ENCODE measurements around the gene NOCT.
A peak's percentile ranks its signal among the peaks of the same experiment; 100 is the strongest.
"Not testable (repeated sequence)": the region's sequence is repeated elsewhere in the genome, so short reads cannot be mapped to it uniquely, and the experiment has no call there.

Gene NOCT

GRCh38 chr4:139036885-139037284, 21.3 kb downstream of the NOCT start:
- Histone ChIP-seq H3K27ac (no peak overlapping the region), H3K4me3 (no peak overlapping the region)

DNA sequence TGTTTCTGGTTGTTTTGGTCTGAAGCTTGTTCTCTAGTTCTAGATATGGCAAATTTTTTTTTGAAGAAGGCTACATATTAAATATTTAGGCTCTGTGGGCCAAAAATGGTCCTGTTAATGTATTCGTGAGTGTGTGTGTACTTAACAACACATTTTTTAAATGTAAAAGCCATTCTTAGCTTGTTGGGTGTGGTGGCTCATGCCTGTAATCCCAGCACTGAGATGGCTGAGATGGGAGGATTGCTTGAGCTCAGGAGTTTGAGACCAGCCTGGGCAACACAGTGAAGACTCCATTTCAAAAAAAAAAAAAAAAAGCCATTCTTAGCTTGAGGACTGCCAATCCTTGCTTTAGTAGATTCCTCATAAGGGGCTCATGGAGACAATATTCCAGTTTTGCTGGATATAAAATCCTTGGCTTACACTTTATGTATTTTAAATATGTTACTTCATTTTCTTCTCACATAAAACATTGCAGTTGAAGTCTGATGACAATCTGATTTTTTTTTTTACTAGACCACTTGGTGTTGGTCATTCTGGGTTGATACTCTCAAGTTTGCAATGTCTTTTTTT, 23.4 kb downstream of the NOCT start:
- Histone ChIP-seq H3K27ac (no peak overlapping the region), H3K4me3 (no peak overlapping the region)

DNA sequence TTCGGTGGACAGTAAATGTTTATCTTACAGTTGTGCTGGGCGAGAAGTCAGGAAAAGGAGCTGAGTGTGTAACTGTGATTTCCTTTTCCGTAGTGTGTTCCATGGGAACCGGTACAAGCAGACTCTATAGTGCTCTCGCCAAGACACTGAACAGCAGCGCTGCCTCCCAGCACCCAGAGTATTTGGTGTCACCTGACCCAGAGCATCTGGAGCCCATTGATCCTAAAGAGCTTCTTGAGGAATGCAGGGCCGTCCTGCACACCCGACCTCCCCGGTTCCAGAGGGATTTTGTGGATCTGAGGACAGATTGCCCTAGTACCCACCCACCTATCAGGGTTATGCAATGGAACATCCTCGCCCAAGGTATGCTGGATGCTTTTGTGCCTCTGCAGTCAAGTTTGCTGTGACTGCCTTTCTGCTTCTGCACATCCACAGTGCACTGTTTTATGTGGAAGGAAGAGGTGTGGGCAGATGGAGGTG, 27.4 kb downstream of the NOCT start:
- peak overlapping the region in 4 of 21 experiments; percentile 3 to 40 (median 18) for H3K27ac ChIP-seq
- H3K4me3 ChIP-seq = no peak overlapping the region

- Histone ChIP-seq H3K4me3 (no peak overlapping the region), H3K27ac (no peak overlapping the region)
Observed at GRCh38 chr4:139044291-139044690, 28.7 kb downstream of the NOCT start.

DNA sequence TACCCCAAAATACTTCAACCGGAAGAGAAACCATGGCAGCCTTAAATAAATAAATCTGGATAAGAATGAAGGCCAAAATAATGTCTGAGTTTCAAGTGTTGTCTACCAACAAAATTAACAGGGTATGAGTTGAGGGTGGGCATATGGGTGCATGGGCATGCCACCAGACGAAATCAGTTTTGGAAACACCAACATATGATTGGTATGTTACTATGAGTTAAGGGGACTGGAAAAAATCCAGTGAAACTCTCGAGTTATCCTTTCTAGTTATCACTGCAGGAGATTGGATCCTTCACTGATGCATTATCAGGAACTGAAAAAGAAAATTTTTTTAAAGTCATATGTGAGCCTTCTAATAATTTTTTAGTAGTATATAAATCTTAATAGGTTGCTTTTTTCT, 32.4 kb downstream of the NOCT start:
- H3K4me3 ChIP-seq = no peak overlapping the region
- no peak overlapping the region for H3K27ac ChIP-seq

DNA sequence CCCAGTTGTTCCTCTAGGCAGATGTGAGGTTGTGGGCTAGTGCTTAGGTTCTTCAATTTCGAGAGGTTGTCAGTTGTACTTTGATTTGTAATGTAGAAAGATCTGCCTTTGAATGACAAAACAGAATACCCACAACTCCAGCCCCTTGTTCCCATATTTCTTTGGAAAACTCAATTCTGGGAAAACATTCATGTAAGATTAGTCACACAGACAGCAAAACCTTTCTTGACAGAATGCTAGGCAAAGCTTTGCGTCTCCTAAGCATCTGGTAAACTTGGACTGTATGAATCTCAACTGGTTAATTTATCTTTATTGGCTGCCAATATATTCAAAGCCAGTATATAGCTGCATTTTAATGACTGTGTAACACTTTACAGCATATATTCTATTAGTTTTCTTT, 34.9 kb downstream of the NOCT start:
- no peak overlapping the region for H3K4me3 ChIP-seq
- H3K27ac ChIP-seq = peak overlapping the region in 1 of 21 experiments; percentile 21

GRCh38 chr4:139053909-139054308, 38.3 kb downstream of the NOCT start:
- no peak overlapping the region for H3K27ac ChIP-seq
- no peak overlapping the region for H3K4me3 ChIP-seq

- H3K27ac ChIP-seq = peak overlapping the region in 2 of 21 experiments; percentile 32 to 34
Observed at GRCh38 chr4:139054791-139055505, 39.4 kb downstream of the NOCT start.

DNA sequence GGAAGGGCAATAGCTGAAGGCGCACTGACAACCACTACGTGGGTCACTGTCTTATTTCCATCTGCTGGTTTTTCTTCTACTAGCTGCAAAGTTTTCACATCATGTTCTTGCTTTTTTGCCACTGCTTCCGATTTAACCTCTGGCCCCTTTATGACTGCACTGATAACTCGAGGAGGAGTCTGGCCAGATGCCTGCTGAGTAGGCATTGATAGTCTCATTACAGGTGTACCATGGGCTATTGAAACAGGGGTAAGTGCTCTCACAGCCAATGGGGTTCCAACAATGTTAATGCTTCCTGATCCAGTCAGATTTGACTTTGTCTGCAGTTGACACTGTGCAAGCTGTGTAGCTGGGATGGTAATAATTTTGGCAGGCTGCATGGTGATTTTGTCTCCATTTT, 43.4 kb downstream of the NOCT start:
- not testable (repeated sequence) for H3K4me3 ChIP-seq, H3K27ac ChIP-seq

More at GRCh38 chr4:139054791-139055505, 39.4 kb downstream of the NOCT start:
- no peak overlapping the region for H3K4me3 ChIP-seq

GRCh38 chr4:139060591-139060990, 45.0 kb downstream of the NOCT start:
- no peak overlapping the region for H3K27ac ChIP-seq
- H3K4me3 ChIP-seq = no peak overlapping the region

DNA sequence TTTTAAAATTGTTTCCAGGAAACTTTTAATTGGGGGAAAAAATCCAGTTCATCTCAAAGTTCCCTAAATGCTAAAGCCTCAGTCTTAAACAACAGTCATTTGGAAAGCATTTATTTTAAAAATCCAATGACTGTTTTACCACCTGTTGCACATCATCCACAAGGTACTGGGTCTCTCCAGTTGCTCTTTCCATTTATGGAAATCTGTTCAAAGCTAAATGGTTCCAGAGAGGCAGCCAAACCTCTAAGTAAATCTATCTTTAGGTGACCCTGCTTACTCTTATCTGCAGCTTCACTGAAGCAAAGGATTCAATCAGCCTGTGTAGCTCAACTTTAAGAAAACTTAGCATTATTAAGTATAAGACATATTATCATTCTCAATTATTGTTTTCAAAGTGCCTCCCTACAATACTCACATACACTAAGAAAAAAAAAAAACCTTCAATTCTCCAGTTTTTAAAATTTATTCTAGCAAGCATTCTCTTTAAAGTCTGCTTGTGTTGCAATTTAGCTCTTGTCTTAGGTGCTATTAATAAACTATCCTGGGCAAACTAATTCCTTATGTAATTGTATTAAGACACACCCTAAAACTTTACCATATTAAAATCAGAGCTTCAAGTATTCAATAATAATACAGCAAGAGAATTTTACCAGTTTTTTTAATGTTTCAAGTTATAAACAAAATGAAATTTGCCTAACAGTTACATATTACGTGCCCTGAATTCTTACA, 60.6 kb downstream of the NOCT start:
- H3K4me3 ChIP-seq = no peak overlapping the region
- H3K27ac ChIP-seq = peak overlapping the region in 1 of 21 experiments; percentile 17

DNA sequence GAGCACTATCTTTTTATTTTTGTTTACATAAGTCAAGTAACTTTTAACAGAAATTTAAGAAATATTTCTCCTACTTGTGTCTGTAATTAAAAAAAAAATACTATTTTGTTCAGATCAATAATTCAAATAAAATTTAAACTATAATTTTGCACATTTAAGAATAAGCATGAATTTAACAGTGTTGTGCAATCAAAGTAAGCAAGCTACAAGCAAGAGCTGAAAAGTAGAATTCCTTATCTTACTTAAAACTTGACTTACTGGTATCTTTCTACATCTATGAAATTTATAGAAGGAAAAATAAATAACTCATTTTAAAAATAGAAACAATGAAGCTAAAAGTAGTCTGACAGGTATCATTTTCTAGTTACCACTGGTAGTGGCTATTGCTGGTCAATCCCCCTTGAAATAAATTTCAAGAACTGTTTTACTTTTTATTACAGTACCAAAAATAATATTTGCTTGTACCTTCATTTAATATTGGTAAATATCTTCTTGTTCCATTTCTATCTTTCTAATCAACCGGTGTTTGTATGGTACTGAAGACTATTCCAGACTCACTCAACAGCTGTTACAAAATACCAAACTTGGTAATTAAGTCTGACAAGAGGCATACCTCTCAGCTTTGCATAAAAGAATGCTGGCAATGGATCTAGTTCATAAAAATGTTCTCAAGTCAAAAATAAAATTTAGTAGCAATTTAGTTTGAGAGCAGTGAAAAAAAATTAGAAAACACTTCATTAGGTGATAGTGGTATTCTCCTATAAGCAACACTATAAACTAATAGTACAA, 62.2 kb downstream of the NOCT start:
- H3K27ac ChIP-seq = no peak overlapping the region

DNA sequence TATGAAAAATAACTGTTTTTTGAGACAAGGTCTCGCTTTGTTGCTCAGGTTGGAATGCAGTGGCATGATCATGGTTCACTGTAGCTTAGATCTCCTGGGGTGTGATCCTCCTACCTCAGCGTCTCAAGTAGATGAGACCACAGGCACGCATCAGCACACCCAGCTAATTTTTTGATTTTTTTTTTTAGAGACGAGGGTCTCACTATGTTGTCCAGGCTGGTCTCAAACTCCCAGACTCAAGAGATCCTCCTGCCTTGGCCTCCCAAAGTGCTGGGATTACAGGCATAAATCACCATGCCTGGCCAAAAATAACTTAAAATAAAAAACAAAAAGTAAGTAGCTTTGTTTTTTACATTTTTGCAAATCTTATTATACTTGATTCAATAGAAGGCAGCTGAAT, 63.3 kb downstream of the NOCT start:
- Histone ChIP-seq H3K27ac (peak overlapping the region in 2 of 21 experiments; percentile 18 to 37), H3K4me3 (no peak overlapping the region)

More for the DNA sequence above, 62.2 kb downstream of the NOCT start:
- H3K4me3 ChIP-seq = no peak overlapping the region

- peak overlapping the region; percentile 51 to 93 (median 84) for H3K4me3 ChIP-seq
- peak overlapping the region; percentile 66 to 97 (median 91) for H3K27ac ChIP-seq
Observed at GRCh38 chr4:139082750-139083606, 67.4 kb downstream of the NOCT start.

DNA sequence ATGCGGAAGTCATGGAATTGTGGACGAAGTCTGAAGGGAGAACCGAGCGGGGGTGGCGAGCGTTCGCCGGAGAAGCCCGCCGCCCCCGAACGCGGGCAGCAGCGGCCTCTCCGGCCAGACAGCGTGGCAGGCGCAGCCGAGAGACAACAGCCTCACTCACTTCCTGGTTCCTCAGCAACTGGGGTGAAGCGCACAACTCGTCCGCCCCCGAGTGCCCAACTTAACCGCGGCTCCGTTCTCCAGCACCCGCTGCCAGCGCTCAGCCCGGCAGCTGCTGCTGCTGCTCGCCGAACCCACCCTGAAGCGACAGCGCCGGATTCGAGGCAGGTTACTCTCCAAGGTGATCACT, 68.0 kb downstream of the NOCT start:
- H3K4me3 ChIP-seq = peak overlapping the region; percentile 51 to 93 (median 84)
- peak overlapping the region; percentile 66 to 97 (median 91) for H3K27ac ChIP-seq

GRCh38 chr4:139083956-139084803, 68.6 kb downstream of the NOCT start:
- peak overlapping the region; percentile 66 to 97 (median 91) for H3K27ac ChIP-seq

DNA sequence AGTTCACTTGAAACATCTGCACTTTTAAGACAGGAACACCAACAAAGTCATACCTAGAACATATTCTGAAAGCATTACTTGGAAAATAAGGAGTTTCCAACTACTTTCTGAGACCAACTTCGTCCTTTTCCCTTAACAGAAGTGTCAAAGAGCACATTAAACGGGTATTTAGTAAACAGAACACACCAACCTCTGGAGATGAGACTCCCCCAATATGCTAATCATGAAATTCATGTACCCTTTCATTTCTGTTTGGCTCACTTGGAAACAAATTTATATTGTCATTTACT, 69.2 kb downstream of the NOCT start:
- H3K27ac ChIP-seq = peak overlapping the region in 20 of 21 experiments; percentile 84 to 97 (median 92)
- peak overlapping the region; percentile 51 to 93 (median 84) for H3K4me3 ChIP-seq

More at GRCh38 chr4:139083956-139084803, 68.6 kb downstream of the NOCT start:
- H3K4me3 ChIP-seq = peak overlapping the region; percentile 51 to 93 (median 84)

GRCh38 chr4:139085141-139085540, 69.6 kb downstream of the NOCT start:
- Histone ChIP-seq H3K27ac (peak overlapping the region in 16 of 21 experiments; percentile 87 to 97 (median 91)), H3K4me3 (peak overlapping the region in 4 of 7 experiments; percentile 57 to 93 (median 76))

Data from skin epidermis (tissue), 12 donors.